Measurements from ENCODE around the gene MYH15. TPM values are rescaled to one million over a fixed set of nuclear protein-coding genes. Genes with fewer than 3 reads are reported as not detected.

Gene MYH15
- total RNA-seq, 1 donor from 2014 or later, result 0.23 TPM

DNA sequence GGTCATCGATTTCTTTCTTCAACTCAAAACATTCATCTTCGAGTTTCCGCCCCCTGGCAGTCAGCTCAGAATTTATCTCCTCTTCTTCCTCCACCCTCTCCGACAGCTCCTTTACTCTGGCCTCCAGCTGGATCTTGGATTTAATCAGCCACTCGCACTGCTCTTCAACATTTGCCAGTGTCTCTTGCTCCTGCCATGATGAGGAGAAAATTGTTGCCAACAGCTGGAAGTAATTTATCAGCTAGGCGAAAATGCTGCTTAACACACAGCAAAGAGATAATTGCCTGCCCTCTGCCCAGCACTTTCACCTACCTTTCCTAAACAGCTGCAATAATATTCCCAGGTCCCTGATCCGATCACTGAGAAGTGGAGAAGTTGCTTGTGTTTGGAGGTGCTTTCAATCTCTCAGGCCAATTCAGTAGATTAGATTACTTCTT lies 69.3 kb downstream of the MYH15 start:
- Mint-ChIP-seq H3K27me3 (ENCODE audit: unreplicated experiment) (no peaks in the 10 kb centered on the region), H3K27ac (ENCODE audit: unreplicated experiment) (no peak overlapping the region), H3K4me1 (ENCODE audit: unreplicated experiment) (no peaks in the 10 kb centered on the region), H3K36me3 (ENCODE audit: low read depth, unreplicated experiment) (no peaks in the 10 kb centered on the region), H3K4me3 (ENCODE audit: unreplicated experiment) (no peak overlapping the region), H3K9me3 (ENCODE audit: unreplicated experiment) (no peaks in the 10 kb centered on the region)
- DNase-seq (ENCODE audit: low spot score), result no peak
- TF ChIP-seq, protein P1, sequence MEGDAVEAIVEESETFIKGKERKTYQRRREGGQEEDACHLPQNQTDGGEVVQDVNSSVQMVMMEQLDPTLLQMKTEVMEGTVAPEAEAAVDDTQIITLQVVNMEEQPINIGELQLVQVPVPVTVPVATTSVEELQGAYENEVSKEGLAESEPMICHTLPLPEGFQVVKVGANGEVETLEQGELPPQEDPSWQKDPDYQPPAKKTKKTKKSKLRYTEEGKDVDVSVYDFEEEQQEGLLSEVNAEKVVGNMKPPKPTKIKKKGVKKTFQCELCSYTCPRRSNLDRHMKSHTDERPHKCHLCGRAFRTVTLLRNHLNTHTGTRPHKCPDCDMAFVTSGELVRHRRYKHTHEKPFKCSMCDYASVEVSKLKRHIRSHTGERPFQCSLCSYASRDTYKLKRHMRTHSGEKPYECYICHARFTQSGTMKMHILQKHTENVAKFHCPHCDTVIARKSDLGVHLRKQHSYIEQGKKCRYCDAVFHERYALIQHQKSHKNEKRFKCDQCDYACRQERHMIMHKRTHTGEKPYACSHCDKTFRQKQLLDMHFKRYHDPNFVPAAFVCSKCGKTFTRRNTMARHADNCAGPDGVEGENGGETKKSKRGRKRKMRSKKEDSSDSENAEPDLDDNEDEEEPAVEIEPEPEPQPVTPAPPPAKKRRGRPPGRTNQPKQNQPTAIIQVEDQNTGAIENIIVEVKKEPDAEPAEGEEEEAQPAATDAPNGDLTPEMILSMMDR (IDR thresholded peaks at IDR 0.05; ENCODE audit: unreplicated experiment), result no peak

DNA sequence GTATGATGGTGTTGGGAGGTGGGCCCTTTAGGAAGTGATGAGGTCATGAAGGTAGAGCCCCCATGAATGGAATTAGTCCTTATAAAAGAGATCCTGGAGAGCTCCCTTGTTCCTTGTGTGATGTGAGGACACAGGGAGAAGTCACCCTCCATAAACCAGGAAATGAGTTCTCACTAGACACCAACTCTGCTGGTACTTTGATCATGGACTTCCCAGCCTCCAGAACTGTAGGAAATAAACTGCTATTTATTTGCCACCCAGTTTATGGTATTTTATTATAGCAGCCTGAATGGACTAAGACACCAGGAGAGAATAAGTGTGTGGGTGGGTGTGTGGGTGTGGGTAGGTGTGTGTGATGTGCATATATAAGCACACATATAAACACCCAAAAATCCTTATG lies 71.9 kb downstream of the MYH15 start:
- TF ChIP-seq, protein P1 (IDR thresholded peaks at IDR 0.05; ENCODE audit: unreplicated experiment), result no peak
- DNase-seq (ENCODE audit: low spot score), result no peak
- no peaks in the 10 kb centered on the region for H3K36me3 Mint-ChIP-seq (ENCODE audit: low read depth, unreplicated experiment)
- no peaks in the 10 kb centered on the region for H3K27me3 Mint-ChIP-seq (ENCODE audit: unreplicated experiment)
- no peak overlapping the region for H3K27ac Mint-ChIP-seq (ENCODE audit: unreplicated experiment)
- no peaks in the 10 kb centered on the region for H3K4me1 Mint-ChIP-seq (ENCODE audit: unreplicated experiment)
- H3K4me3 Mint-ChIP-seq (ENCODE audit: unreplicated experiment), result no peak overlapping the region
- H3K9me3 Mint-ChIP-seq (ENCODE audit: unreplicated experiment), result peaks cover 2% of the 10 kb centered on the region

- Mint-ChIP-seq H3K4me3 (ENCODE audit: unreplicated experiment) (no peak overlapping the region), H3K36me3 (ENCODE audit: low read depth, unreplicated experiment) (no peaks in the 10 kb centered on the region), H3K9me3 (ENCODE audit: unreplicated experiment) (peaks cover 4% of the 10 kb centered on the region), H3K27me3 (ENCODE audit: unreplicated experiment) (no peaks in the 10 kb centered on the region), H3K27ac (ENCODE audit: unreplicated experiment) (no peak overlapping the region), H3K4me1 (ENCODE audit: unreplicated experiment) (no peaks in the 10 kb centered on the region)
- TF ChIP-seq, protein P1 (IDR thresholded peaks at IDR 0.05; ENCODE audit: unreplicated experiment), result no peak
- no peak for DNase-seq (ENCODE audit: low spot score)
These were observed 73.0 kb downstream of the MYH15 start for GRCh38 chr3:108437439-108437838.

GRCh38 chr3:108433928-108434327 lies 76.5 kb downstream of the MYH15 start:
- H3K27ac Mint-ChIP-seq (ENCODE audit: unreplicated experiment), result no peak overlapping the region
- TF ChIP-seq, protein P1 (IDR thresholded peaks at IDR 0.05; ENCODE audit: unreplicated experiment), result no peak
- peaks cover 4% of the 10 kb centered on the region for H3K9me3 Mint-ChIP-seq (ENCODE audit: unreplicated experiment)
- no peaks in the 10 kb centered on the region for H3K27me3 Mint-ChIP-seq (ENCODE audit: unreplicated experiment)
- DNase-seq (ENCODE audit: low spot score), result no peak
- no peak overlapping the region for H3K4me3 Mint-ChIP-seq (ENCODE audit: unreplicated experiment)
- peaks cover 5% of the 10 kb centered on the region for H3K36me3 Mint-ChIP-seq (ENCODE audit: low read depth, unreplicated experiment)
- H3K4me1 Mint-ChIP-seq (ENCODE audit: unreplicated experiment), result no peaks in the 10 kb centered on the region

GRCh38 chr3:108432431-108432830 lies 78.0 kb downstream of the MYH15 start:
- peaks cover 5% of the 10 kb centered on the region for H3K36me3 Mint-ChIP-seq (ENCODE audit: low read depth, unreplicated experiment)
- H3K9me3 Mint-ChIP-seq (ENCODE audit: unreplicated experiment), result peaks cover 4% of the 10 kb centered on the region
- H3K27ac Mint-ChIP-seq (ENCODE audit: unreplicated experiment), result no peak overlapping the region
- H3K27me3 Mint-ChIP-seq (ENCODE audit: unreplicated experiment), result no peaks in the 10 kb centered on the region
- H3K4me1 Mint-ChIP-seq (ENCODE audit: unreplicated experiment), result no peaks in the 10 kb centered on the region
- TF ChIP-seq, protein P1 (IDR thresholded peaks at IDR 0.05; ENCODE audit: unreplicated experiment), result no peak
- H3K4me3 Mint-ChIP-seq (ENCODE audit: unreplicated experiment), result no peak overlapping the region
- no peak for DNase-seq (ENCODE audit: low spot score)
